OCI-LY3 (cell line): Measurements from ENCODE around the gene ZC3H11A.
"Not testable (repeated sequence)": the region's sequence is repeated elsewhere in the genome, so short reads cannot be mapped to it uniquely, and the experiment has no call there.

ENCODE experiments used
- H2AFZ ChIP-seq: fragments of 200-600, 300-600 bp; shearing (Covaris generic); 2 replicates; pipeline ENCODE4 v1.6.0; 2014; ENCODE audit warnings: antibody characterized with exemption, low read depth, low read length
- H3K27ac ChIP-seq: fragments of 200-600, 300-600 bp; sonication (generic); 2 replicates; pipeline ENCODE4 v1.5.1; 2014; ENCODE audit warnings: mild to moderate bottlenecking, low read length, moderate library complexity, mixed read lengths
- H3K27me3 ChIP-seq: fragments of 200-600, 300-600 bp; sonication (generic); 2 replicates; pipeline ENCODE4 v1.6.1; 2014; ENCODE audit warnings: low read depth, low read length, mixed read lengths
- H3K36me3 ChIP-seq: fragments of 200-600, 300-600 bp; sonication (generic); replicated peaks from 2 replicates; pipeline ENCODE3; 2014; ENCODE audit warnings: low read depth, low read length, mixed read lengths
- H3K4me1 ChIP-seq: fragments of 300-600, 200-600 bp; sonication (generic); 2 replicates; pipeline ENCODE4 v1.6.1; 2014; ENCODE audit warnings: low read length, mixed read lengths
- H3K4me2 ChIP-seq: fragments of 200-600, 300-600 bp; sonication (generic); 2 replicates; pipeline ENCODE4 v1.6.1; 2014; ENCODE audit warnings: low read length, mixed read lengths
- H3K4me3 ChIP-seq: fragments of 300-600, 200-600 bp; sonication (generic); 2 replicates; pipeline ENCODE4 v1.5.1; 2014; ENCODE audit warnings: antibody characterized with exemption, mild to moderate bottlenecking, low read length, moderate library complexity
- H3K79me2 ChIP-seq: fragments of 300-600, 200-600 bp; shearing (Covaris generic); 2 replicates; pipeline ENCODE4 v1.6.1; 2014; ENCODE audit warnings: mild to moderate bottlenecking, low read length, mixed read lengths
- H3K9ac ChIP-seq: fragments of 300-600, 200-600 bp; shearing (Covaris generic); 2 replicates; pipeline ENCODE4 v1.6.0; 2014; ENCODE audit warnings: mild to moderate bottlenecking, low read length, moderate library complexity
- H3K9me3 ChIP-seq: fragments of 200-600, 300-600 bp; shearing (Covaris generic); 2 replicates; pipeline ENCODE4 v1.6.1; 2014; ENCODE audit warnings: low read length, mixed read lengths; ENCODE audit not compliant: insufficient read depth
- H4K20me1 ChIP-seq: fragments of 200-600, 300-600 bp; sonication (generic); 2 replicates; pipeline ENCODE4 v1.6.1; 2016; ENCODE audit warnings: low read length, mixed read lengths; ENCODE audit not compliant: insufficient read depth
- CTCF ChIP-seq: fragments of 200-600, 300-600 bp; sonication (generic); IDR thresholded peaks from 2 replicates; pipeline ENCODE4 v1.5.1; 2014; ENCODE audit warnings: antibody characterized with exemption, low read length, low read depth
- EZH2phosphoT487 ChIP-seq: fragments of 200-600 bp; shearing (Covaris generic); IDR thresholded peaks from 2 replicates; pipeline ENCODE4 v1.6.1; 2018; ENCODE audit warnings: antibody characterized with exemption, mixed run types, low read depth

Gene ZC3H11A

GRCh38 chr1:203828002-203828401, 32.6 kb downstream of the ZC3H11A start:
- TF ChIP-seq CTCF (no peak), EZH2phosphoT487 (no peak)
- Histone ChIP-seq H4K20me1 (peaks cover 5% of the 10 kb centered on the region; the same call in 1 of the 2 replicates), H3K9ac (no peak overlapping the region), H3K27ac (peak overlapping the region; percentile 92), H3K4me3 (no peak overlapping the region), H3K9me3 (no peaks in the 10 kb centered on the region), H3K4me1 (peaks cover 67% of the 10 kb centered on the region), H3K36me3 (peaks cover 62% of the 10 kb centered on the region), H3K79me2 (peaks cover 55% of the 10 kb centered on the region), H3K27me3 (no peaks in the 10 kb centered on the region), H2AFZ (no peak overlapping the region), H3K4me2 (peak overlapping the region; percentile 66; the same call in 1 of the 2 replicates)

GRCh38 chr1:203828503-203828902, 33.1 kb downstream of the ZC3H11A start:
- no peak for TF ChIP-seq EZH2phosphoT487
- no peak for TF ChIP-seq CTCF
- Histone ChIP-seq H3K27me3 (no peaks in the 10 kb centered on the region), H3K4me3 (peak overlapping the region; percentile 59), H3K9ac (peak overlapping the region; percentile 64), H3K36me3 (peaks cover 58% of the 10 kb centered on the region), H3K9me3 (no peaks in the 10 kb centered on the region), H2AFZ (no peak overlapping the region), H3K27ac (peak overlapping the region; percentile 92), H3K4me2 (peak overlapping the region; percentile 66), H3K4me1 (peaks cover 62% of the 10 kb centered on the region), H4K20me1 (no peaks in the 10 kb centered on the region), H3K79me2 (peaks cover 50% of the 10 kb centered on the region)

- Histone ChIP-seq H3K4me2 (peak overlapping the region; percentile 66), H3K79me2 (peaks cover 46% of the 10 kb centered on the region), H3K4me1 (peaks cover 55% of the 10 kb centered on the region), H3K36me3 (peaks cover 63% of the 10 kb centered on the region), H3K4me3 (peak overlapping the region; percentile 59), H3K27ac (peak overlapping the region; percentile 92), H3K9ac (peak overlapping the region; percentile 64)
- not testable (repeated sequence) for H3K9me3 ChIP-seq, H2AFZ ChIP-seq, H3K27me3 ChIP-seq, H4K20me1 ChIP-seq
Observed at GRCh38 chr1:203829247-203829646, 33.8 kb downstream of the ZC3H11A start.

GRCh38 chr1:203835476-203835875, 40.1 kb downstream of the ZC3H11A start:
- Histone ChIP-seq H4K20me1 (no peaks in the 10 kb centered on the region), H3K9ac (no peak overlapping the region), H3K4me3 (no peak overlapping the region), H3K4me2 (no peak overlapping the region), H3K27ac (no peak overlapping the region), H3K4me1 (no peaks in the 10 kb centered on the region), H3K9me3 (no peaks in the 10 kb centered on the region), H3K27me3 (no peaks in the 10 kb centered on the region), H3K79me2 (peaks cover 4% of the 10 kb centered on the region; the same call in 1 of the 2 replicates), H3K36me3 (peaks cover 63% of the 10 kb centered on the region), H2AFZ (no peak overlapping the region)
- TF ChIP-seq CTCF, result no peak
- no peak for TF ChIP-seq EZH2phosphoT487
